HG03060 (cell line): ENCODE data around the gene GSX1.
"Not testable (repeated sequence)": the region's sequence is repeated elsewhere in the genome, so short reads cannot be mapped to it uniquely, and the experiment has no call there.

Experiments
- ATAC-seq: cut with Tn5 transposase; IDR thresholded peaks from one replicate; pipeline ENCODE4 v1.9.1; 2021; ENCODE audit warnings: low read depth, moderate number of reproducible peaks; ENCODE audit not compliant: unreplicated experiment

GSX1 gene

DNA sequence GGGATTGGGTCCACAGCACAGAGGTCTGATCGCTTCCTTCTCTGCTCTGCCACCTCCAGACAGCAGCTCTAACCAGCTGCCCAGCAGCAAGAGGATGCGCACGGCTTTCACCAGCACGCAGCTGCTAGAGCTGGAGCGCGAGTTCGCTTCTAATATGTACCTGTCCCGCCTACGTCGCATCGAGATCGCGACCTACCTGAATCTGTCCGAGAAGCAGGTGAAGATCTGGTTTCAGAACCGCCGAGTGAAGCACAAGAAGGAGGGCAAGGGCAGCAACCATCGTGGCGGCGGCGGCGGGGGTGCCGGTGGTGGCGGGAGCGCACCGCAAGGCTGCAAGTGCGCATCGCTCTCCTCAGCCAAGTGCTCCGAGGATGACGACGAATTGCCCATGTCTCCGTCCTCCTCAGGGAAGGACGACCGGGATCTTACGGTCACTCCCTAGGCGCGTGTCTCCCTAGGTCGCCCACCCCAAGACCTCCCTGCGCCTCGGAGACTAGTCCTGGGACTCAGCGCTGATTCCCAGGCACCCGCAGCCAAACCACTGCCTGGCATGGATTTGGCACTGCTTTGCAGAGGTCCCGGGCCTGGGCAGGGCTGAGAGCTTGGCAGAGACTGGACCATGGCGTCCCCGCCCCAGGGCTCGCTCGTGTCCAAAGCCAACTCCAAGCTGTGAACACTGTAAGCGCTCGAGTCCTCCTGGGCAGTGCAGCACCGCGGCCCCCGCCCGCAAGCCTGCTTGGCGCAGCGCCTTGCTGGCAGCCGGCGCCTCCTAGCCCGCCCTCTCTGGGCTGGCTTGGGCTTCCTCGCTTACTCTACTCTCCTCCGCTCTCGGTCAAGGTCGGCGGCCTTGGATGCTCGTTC lies 1.5 kb downstream of the GSX1 start:
- no peak for ATAC-seq

DNA sequence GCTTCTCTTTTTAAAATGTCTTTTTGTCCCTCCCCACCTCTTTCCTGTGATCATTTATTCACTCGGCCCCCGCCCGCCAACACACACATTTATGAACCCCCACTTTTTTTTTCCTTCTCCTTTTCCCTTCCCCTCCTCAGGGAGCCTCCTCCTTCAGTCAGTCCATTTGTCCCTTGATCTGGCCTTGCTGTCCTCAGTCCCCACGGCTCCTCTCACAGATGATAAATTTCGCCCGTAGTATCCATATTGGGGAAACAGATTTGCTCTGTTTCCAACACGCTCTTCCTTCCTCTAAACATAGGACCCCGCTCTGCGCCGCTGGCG lies 2.0 kb downstream of the GSX1 start:
- ATAC-seq: no peak

DNA sequence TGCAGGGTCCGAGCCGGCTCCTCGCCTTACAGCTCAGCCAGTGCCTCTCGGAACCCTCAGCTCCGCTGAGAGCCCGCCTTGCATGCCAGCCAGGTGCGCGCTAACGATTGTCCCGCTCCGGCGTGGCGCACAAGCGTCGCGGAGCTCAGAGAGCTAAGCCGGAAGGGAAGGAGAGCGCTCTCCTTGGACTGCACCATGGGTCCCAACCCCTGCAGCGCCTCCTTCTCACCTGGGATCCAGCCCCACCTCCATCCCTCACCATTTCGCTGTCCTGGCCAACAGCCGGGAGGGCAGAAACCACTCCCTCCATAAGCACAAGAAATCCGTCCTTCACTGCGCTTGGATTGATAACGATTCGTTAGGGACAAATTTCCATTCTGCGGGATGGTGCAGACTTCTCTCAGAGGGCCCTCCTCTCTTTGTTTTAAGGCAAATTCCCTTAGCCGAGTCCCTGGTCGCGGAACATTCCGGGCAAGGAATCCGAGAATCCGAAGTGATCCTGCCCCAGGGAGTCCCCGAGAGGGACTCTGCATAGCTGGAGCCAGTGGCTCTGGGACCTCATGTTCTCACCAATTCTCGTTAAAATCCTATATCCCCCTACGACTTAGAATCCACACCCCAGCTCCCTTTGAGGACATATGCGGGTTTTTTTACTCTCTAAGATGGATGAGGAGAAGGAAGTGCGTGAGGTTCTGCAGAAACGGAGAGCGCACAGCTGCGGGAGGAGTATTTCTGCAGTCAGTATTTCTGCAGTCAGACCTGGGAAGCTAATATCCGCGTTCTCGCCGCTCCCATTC lies 2.8 kb downstream of the GSX1 start:
- no peak for ATAC-seq

DNA sequence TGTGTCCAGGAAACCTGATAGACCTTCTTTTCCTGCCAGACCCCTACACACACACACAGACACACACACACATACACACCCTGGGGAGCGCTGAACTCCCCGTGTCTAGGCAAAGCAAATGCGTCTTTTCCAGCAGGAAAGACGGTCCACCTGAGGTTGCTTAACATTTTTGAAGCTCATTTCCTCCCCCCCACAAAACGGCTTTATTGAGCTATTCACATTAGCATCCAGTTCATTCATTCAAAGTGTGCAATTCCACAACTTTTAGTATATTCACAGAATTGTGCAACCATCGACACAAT lies 3.4 kb downstream of the GSX1 start:
- no peak for ATAC-seq

DNA sequence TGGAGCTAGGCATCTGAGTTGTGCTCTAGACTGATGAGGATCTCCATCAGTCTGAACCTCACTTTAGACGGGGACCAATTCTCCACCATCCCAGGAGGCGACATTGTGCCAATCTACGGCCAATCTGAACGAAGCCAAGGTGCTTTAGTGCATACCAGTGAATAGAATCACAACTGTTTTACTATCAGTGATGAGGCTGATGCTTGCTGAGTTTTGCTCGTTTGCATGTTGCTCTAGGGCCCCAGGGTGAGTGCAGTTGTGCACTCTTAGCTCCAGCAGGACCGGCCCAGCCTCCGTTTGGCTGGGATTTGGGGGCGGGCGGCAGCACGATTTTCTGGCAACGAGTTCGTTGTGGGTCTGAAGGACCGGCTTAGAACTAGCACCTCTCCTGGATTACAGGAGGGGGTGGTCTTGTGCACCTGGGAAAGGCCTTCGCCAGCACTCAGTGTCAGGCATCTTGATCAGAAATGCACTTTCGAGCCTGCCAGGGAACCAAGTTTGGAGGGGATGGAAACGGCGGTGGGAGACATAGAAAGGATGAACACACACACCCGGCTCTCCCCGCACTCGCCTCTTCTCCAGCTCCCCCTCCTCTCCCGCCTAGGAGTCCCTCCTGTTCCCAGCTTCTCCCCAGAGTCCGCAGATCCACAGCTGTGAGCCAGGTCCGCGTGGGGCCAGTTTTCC lies 4.4 kb downstream of the GSX1 start:
- ATAC-seq: no peak

DNA sequence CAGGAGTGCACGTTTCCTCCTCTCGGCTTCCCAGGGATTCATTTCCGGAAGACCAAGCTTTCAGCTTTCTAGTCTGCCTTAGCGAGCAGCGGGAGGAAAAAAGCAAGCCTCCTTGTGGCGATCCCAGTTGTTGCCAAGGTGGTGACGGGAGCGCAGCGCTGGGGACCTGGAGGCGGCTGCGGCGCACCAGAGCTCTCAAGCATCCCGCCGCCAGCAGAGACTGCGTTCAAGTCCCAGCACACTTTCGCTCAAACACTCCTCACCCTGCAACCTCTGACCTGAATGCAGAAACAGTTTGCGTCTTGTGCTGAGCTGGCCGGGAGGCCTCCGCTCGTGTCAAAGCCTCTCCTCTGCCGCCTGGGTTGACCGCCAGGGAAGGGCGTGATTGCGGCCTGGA lies 4.9 kb downstream of the GSX1 start:
- ATAC-seq: no peak

DNA sequence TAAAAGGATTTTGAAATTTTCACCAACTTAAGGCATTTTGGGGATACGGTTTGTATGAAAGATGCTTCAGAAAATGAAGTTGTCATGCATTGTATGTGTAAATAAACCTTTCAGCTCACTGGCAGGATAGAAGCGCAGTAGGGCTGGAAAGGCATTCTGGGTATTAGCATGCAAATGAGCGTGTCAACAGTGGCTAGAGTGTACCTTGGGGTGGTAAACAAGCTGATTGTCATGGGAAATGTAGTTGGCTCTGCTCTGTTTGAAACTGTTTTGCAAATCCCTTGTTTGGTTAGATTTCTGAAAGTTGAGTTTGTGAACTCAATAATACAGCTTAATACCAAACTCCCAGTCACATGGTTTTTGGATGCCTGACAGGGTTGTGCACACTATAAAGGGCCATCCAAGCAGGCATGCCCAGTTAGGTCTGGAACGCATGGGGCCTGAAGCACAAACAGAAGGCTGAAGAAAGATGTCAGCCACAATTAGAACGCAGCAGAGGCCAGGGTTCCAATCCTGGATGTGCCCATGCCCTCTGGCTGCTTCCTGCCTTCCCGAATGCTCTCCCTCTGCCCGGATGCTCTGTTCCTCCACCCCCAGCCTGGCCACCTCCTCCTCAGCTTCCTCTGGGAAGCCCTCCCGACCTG lies 14.6 kb downstream of the GSX1 start:
- no peak for ATAC-seq

DNA sequence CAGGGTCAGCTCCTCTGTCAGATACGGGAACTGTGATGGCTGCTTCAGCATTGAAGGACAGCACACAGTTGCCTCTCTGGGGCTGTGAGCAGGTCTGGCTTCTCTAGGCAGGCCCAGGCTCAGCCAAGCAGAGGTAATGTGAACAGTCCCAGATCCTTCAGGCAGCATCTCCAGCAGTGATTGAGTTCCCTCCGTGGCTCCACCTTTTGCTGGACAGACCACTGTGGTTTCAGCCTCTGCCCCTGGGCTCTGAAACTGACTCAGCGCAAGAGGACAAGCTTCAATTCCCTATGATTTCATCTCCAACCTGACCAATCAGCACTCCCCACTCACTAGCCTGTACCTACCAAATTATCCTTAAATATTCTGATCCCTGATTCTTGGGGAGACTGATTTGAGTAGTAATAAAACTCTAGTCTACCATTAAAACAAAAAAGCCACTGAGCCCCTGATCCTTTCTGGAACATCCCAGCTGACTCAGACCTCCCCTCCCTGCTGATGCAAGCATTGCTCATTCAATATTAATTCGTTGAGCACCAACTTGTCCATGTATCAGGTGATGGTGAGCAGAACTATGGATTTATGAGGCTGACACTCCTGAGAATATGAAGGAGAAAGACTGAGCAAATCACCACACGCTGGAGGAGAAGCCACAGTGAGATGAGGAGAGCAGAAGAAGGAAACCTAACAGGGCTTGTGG lies 16.7 kb downstream of the GSX1 start:
- no peak for ATAC-seq

DNA sequence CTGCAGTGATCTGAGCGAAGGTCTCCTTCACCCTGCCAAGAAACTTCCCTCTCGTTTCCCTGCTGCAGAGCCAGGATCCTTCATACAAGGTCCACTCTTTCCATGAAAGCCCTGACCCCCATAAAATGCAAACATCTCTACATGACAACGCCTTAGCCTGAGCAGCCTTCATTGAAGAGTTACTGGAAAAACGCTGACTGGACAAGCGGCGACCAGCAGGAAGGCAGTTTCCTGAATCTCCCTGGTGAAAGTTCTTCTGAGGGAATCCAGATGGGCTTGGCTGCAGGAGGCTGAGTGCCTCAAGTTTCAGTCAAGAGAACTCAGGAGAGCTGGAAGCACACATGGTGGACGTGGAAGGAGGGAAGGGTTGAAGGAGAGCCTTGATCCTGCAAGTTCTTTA lies 17.7 kb downstream of the GSX1 start:
- ATAC-seq: no peak

DNA sequence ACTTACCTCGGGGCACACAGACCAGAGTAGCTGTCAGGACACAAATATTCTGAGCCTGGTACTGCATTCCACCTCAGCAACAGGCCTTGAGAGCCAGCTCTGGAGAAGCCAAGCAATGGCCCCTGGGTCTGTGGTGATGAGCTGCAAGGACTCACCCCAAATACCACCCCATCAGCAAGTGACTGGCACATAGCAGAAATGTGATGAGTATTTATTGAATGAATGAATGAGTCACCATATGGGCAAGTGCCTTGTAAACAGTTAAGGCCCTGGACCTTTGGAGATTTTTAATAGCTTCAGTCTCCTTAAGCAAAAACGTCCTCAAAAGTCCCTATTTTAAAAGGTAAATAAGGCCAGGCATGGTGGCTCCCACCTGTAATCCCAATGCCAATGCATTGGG lies 18.2 kb downstream of the GSX1 start:
- ATAC-seq: no peak

DNA sequence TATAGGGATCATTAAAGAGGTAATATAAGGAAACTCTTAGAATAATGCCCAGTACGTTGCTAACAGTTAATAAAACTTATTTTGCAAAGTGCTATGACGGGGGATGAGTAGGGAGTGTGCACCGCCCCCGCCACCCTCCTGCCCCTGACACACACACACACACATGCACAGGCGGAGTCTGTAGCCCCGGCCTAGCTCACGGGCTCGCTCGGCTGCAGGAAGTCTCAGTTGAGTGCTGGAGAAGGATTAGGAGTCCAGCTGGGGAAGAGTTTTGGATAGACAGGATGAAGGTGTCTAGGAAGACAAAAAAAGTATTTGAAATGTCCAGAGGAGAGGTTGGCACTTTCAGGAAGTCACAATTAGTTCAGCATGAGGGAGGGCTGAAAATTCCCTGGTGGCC lies 21.5 kb downstream of the GSX1 start:
- no peak for ATAC-seq

DNA sequence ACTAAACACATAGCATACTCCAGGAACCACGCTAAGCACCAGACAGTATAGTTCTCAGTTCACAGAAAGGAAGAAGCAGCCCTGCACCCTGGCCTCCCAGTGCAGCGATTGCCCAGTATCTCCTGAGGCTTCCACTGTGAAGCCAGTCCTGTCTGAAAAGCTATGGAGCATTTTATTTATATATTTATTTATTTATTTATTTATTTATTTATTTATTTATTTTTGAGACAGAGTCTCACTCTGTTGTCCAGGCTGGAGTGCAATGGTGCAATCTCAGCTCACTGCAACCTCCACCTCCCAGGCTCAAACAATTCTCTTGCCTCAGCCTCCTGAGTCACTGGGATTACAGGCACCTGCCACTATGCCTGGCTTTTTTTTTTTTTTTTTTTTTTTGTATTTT lies 25.5 kb downstream of the GSX1 start:
- ATAC-seq: not testable (repeated sequence)

DNA sequence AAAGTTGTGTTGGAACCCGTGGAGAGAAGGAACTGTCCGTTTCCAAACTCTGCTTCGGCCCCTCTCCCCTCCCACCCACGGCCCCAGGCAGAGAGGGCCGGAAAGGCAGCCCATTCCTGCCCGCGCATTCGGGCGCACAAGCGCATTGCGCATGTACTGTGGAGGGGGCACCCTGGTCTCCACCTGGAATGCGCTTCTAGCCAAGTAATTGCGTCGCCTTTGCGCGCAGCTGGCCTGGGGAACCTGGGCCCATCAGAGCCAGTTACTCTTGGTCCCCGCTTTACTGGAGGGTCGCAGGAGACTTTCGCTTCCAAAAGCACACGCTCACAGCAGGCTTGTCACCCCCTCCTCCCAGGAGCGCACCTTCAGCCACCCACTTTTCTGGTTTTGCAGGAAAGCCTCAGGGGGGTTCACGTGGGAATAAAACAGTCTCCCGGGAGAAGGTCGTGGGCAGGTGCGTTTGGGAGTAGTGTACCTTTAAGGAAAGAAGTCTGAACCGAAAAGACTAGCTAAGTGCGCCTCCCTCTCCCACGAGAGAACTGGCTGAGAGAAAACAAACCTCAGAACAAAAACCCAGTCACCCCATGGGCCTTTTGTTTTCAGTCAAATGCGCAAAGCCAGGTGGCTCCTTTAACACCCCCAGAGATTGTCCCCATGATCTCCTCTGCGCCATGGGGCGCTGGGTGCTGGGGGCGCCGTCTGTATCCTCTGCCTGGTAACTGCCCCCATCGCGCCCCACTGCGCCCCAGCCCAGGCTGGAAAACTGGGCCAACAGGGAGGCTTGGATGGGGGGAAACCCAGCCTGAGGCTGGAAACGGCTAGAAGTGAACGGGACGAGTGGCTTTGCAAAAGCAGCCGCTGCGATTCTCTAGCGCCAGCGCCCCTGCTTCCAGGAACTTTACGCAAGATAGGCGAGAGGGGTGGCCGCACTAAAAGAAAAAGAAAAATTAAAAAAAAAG lies 28.5 kb downstream of the GSX1 start:
- no peak for ATAC-seq

DNA sequence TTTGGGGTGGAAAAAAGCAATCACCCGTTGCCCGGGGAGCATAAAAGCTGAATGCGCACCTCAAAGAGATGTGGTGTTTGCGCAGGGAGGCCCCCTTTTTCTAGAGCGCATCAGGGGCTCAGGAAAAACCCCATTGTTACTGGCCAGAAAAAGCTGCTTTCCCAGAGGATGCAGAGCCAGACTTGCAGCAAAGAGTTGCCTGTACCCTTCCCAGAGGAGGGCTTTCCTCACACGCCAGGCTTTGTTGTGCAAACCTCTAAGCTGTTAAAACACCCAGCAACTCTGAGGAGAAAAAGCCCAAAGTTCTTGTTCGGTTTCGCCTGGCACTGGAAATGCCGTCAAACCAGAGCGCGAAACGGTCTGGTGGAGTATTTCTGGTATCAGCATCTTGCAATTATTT lies 29.3 kb downstream of the GSX1 start:
- no peak for ATAC-seq

DNA sequence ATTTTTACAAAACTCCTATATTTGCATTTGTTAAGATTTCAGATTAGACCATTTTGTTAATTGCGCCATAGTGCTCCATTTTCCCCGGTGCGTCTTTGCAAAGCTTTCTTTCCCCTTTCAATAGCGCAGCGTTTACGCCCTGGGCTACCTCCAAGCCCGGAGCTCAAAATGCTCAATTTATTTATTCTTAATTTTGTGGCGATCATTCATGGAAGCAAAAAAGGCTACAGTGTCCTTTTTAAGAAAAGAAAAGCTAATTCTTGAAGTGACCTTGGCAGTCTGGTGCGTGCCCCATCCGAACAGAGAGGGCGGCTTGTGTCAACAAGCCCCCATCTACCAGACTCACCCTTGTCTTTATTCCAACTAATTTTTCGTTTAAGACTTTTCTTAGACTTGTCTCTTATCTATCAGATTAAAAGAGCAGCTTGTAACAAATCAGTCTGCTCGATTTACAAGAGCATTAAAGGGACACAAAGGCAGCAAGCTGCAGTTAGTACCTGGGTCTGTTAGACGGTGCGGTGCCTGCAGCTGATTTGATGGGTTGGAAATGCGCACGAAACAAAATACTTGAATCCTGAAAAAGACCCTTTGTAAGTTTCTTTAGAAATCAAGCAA lies 30.1 kb downstream of the GSX1 start:
- ATAC-seq: no peak

DNA sequence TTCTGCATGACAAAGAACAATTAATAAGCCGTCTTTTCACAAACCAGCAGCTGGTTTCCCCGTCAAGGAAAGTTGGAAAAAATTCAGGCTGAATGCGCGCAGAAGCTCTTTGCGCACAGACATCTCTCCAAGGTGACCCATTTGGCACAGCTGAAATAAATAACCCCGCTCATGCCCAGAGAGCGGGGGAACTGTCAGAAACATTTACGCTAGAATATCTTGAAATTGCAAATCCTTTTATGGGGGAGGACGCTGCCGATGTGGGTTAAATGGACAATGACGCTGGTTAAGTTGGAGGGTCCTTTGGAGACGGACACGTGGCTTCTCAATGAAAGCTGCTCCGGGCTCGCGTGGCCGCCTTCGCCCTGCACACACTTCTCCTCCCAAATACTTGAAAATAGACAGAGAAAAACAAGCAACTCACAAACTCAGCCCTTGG lies 30.6 kb downstream of the GSX1 start:
- ATAC-seq: no peak

DNA sequence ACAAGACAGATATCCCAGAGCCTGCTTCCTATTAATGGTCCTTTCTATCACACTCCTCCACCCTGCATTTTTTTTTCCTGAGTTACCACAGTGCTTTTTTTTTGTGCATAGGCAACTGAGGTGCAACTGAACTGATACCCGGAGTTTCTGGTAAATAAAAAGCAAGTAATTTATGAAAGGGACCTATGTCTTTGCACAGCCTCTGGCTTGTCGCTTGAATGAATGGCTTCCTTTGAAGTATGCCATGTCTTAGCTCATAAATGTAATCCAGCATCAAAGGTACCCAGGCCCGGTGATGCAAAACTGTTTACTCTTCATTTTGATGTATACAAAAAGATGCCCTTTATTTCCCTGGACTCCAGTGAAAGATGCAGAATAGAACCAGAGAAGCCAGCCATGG lies 31.8 kb downstream of the GSX1 start:
- no peak for ATAC-seq

DNA sequence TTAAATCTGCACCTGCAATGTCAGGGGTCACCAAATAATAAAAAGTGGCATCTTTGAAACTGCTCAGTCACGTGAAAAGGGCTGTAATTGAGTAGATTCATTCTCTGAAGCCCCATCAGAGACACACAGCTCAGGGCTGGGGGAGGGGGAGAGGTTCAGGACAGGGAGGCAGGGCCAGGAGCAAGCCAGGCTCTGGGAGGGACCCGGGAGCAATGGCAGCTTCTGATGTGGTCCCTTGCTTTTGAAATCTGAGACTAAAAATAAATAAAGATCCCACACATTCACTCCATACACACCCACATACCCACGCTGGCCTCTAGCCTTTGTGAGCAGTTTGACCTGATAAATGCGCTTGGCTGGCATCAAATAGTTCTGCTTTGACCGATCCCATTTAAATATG lies 32.8 kb downstream of the GSX1 start:
- ATAC-seq: no peak
